GM12891 (cell line): ENCODE measurements around the gene CCSER2.

Source experiments
- POLR2A ChIP-seq: IDR thresholded peaks from 2 replicates; pipeline ENCODE4 v1.6.1; 2011; ENCODE audit warnings: low read depth, low read length, control low read depth
- POLR2AphosphoS5 ChIP-seq: IDR thresholded peaks from 2 replicates; pipeline ENCODE4 v1.6.1; 2011; ENCODE audit warnings: low read depth, low read length, control low read depth
- POU2F2 ChIP-seq: IDR thresholded peaks from 2 replicates; pipeline ENCODE4 v1.6.1; 2011; ENCODE audit warnings: low read depth, mild to moderate bottlenecking, control low read depth, low read length, moderate library complexity
- SPI1 ChIP-seq: IDR thresholded peaks from 2 replicates; pipeline ENCODE4 v1.6.1; 2011; ENCODE audit warnings: low read depth, low read length, control low read depth
- TAF1 ChIP-seq: IDR thresholded peaks from 2 replicates; pipeline ENCODE4 v1.6.1; 2011; ENCODE audit warnings: low read depth, low read length, control low read depth

DNA sequence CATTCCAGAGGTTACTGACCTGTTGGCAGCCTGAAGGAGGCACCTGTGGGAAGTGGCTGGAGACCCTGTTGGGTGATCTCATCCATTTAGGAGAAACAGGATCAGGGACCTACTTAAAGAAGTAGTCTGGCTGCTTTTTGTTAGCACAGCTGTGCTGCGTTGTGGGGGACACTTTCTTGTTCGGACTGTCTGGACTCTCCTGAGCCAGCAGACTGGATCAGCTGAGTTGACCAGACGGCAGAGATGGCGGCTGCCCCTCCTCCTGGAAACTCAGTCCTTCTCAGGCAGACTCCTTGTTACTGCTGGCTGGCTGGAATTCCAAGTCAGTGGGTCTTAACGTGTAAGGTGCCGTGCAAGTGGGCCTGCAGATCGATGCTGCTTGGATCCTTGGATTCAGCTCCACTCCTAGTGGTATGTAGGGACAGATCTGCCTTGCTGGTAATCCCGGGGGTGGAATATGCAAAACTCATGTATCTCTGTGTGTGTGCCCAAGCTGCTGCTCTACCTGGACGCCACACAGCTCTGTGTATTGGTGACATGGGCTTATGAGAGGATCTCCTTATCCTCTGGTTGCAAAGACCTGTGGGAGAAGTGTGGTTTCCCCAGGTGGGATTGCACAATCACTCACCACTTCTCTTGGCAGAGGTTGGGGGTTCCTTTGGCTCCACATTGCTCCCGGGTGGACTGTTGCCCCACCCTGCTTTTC lies 87.3 kb downstream of the CCSER2 start:
- TF ChIP-seq POU2F2: no peak
- no peak for TF ChIP-seq TAF1
- no peak for TF ChIP-seq POLR2AphosphoS5
- no peak for TF ChIP-seq SPI1
- TF ChIP-seq POLR2A: no peak
